Measurements from ENCODE around the gene ABCA4. TPM values are rescaled to one million over a fixed set of nuclear protein-coding genes. Genes with fewer than 3 reads are reported as not detected.

The ABCA4 gene
- total RNA-seq, 1 experiment from 2014 or later = 0.22 TPM

GRCh38 chr1:94099303-94099702, 21.6 kb downstream of the ABCA4 start:
- ChIA-PET POLR2A (no interaction called here), RAD21 (ENCODE audit: low non-redundant PET in 1 of 2, low total read pairs in 2 of 2, uncharacterized antibody in 2 of 2, unreplicated experiment in 2 of 2) (no interaction called here), CTCF (no interaction called here)
- no peak overlapping the region for H2AFZ ChIP-seq (ENCODE audit: low read depth, low read length, poor library complexity, severe bottlenecking)
- TF ChIP-seq JUND (IDR thresholded peaks at IDR 0.05) = no peak
- TF ChIP-seq, protein P1, sequence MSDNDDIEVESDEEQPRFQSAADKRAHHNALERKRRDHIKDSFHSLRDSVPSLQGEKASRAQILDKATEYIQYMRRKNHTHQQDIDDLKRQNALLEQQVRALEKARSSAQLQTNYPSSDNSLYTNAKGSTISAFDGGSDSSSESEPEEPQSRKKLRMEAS (IDR thresholded peaks at IDR 0.05) = no peak
- no peak for TF ChIP-seq ZNF274 (IDR thresholded peaks at IDR 0.05; ENCODE audit: low read depth, low read length)
- TF ChIP-seq FOSL1 (IDR thresholded peaks at IDR 0.05; ENCODE audit: low read depth) = no peak
- TF ChIP-seq, protein P2, sequence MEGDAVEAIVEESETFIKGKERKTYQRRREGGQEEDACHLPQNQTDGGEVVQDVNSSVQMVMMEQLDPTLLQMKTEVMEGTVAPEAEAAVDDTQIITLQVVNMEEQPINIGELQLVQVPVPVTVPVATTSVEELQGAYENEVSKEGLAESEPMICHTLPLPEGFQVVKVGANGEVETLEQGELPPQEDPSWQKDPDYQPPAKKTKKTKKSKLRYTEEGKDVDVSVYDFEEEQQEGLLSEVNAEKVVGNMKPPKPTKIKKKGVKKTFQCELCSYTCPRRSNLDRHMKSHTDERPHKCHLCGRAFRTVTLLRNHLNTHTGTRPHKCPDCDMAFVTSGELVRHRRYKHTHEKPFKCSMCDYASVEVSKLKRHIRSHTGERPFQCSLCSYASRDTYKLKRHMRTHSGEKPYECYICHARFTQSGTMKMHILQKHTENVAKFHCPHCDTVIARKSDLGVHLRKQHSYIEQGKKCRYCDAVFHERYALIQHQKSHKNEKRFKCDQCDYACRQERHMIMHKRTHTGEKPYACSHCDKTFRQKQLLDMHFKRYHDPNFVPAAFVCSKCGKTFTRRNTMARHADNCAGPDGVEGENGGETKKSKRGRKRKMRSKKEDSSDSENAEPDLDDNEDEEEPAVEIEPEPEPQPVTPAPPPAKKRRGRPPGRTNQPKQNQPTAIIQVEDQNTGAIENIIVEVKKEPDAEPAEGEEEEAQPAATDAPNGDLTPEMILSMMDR (IDR thresholded peaks at IDR 0.05 in 2 of 3, conservative IDR thresholded peaks at IDR 0.05 in 1 of 3; ENCODE audit: borderline replicate concordance in 1 of 3, insufficient read depth in 1 of 3, low read depth in 2 of 3, low read length in 2 of 3) = no peak
- TF ChIP-seq, protein P3, sequence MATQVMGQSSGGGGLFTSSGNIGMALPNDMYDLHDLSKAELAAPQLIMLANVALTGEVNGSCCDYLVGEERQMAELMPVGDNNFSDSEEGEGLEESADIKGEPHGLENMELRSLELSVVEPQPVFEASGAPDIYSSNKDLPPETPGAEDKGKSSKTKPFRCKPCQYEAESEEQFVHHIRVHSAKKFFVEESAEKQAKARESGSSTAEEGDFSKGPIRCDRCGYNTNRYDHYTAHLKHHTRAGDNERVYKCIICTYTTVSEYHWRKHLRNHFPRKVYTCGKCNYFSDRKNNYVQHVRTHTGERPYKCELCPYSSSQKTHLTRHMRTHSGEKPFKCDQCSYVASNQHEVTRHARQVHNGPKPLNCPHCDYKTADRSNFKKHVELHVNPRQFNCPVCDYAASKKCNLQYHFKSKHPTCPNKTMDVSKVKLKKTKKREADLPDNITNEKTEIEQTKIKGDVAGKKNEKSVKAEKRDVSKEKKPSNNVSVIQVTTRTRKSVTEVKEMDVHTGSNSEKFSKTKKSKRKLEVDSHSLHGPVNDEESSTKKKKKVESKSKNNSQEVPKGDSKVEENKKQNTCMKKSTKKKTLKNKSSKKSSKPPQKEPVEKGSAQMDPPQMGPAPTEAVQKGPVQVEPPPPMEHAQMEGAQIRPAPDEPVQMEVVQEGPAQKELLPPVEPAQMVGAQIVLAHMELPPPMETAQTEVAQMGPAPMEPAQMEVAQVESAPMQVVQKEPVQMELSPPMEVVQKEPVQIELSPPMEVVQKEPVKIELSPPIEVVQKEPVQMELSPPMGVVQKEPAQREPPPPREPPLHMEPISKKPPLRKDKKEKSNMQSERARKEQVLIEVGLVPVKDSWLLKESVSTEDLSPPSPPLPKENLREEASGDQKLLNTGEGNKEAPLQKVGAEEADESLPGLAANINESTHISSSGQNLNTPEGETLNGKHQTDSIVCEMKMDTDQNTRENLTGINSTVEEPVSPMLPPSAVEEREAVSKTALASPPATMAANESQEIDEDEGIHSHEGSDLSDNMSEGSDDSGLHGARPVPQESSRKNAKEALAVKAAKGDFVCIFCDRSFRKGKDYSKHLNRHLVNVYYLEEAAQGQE (IDR thresholded peaks at IDR 0.05; ENCODE audit: low read depth) = no peak
- no peak for TF ChIP-seq POLR2A (IDR thresholded peaks at IDR 0.05; ENCODE audit: borderline replicate concordance, extremely low read depth, insufficient read depth, insufficient read length)
- TF ChIP-seq, protein P4, sequence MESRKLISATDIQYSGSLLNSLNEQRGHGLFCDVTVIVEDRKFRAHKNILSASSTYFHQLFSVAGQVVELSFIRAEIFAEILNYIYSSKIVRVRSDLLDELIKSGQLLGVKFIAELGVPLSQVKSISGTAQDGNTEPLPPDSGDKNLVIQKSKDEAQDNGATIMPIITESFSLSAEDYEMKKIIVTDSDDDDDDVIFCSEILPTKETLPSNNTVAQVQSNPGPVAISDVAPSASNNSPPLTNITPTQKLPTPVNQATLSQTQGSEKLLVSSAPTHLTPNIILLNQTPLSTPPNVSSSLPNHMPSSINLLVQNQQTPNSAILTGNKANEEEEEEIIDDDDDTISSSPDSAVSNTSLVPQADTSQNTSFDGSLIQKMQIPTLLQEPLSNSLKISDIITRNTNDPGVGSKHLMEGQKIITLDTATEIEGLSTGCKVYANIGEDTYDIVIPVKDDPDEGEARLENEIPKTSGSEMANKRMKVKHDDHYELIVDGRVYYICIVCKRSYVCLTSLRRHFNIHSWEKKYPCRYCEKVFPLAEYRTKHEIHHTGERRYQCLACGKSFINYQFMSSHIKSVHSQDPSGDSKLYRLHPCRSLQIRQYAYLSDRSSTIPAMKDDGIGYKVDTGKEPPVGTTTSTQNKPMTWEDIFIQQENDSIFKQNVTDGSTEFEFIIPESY (IDR thresholded peaks at IDR 0.05; ENCODE audit: extremely low read depth, insufficient replicate concordance, low read length) = no peak
- no peak for TF ChIP-seq SRF (IDR thresholded peaks at IDR 0.05; ENCODE audit: low read depth)
- no peak for TF ChIP-seq TCF7L2 (IDR thresholded peaks at IDR 0.05; ENCODE audit: borderline replicate concordance, extremely low read depth, insufficient read depth, insufficient read length)
- TF ChIP-seq CBX3 (IDR thresholded peaks at IDR 0.05; ENCODE audit: low read depth) = no peak
- TF ChIP-seq EZH2phosphoT487 (IDR thresholded peaks at IDR 0.05; ENCODE audit: borderline replicate concordance) = no peak
- no peak overlapping the region for H3K4me2 ChIP-seq (ENCODE audit: low read length)
- DNase-seq (ENCODE audit: low read depth, low spot score) (no peak), ATAC-seq (no peak)
- no peaks in the 10 kb centered on the region for H4K20me1 ChIP-seq (ENCODE audit: insufficient read depth)
- BruUV-seq (replicated peaks) = no TSS peak
- H3K79me2 ChIP-seq (ENCODE audit: insufficient read depth, low read length) = no peaks in the 10 kb centered on the region
- H3K9ac ChIP-seq (ENCODE audit: low read length) = no peak overlapping the region
- H3K36me3 ChIP-seq (ENCODE audit: control insufficient read depth in 1 of 2, insufficient read depth in 2 of 2, low read length in 2 of 2) = no peaks in the 10 kb centered on the region
- H3K9me3 ChIP-seq (ENCODE audit: control insufficient read depth in 1 of 2, insufficient read depth in 1 of 2, low read depth in 1 of 2, low read length in 2 of 2) = no peaks in the 10 kb centered on the region
- intact Hi-C loops (cut with micrococcal nuclease) = no loop called here
- H3K27ac ChIP-seq (ENCODE audit: low read depth, low read length) = no peak overlapping the region
- peaks cover 2 to 8% of the 10 kb centered on the region in 2 experiments; a peak in 3 of 4 replicates for H3K4me1 ChIP-seq (ENCODE audit: control insufficient read depth in 1 of 2, insufficient read depth in 2 of 2, low read length in 2 of 2)
- H3K4me3 ChIP-seq (replicated peaks in 1 of 2; ENCODE audit: low read depth in 1 of 2, low read length in 2 of 2) = no peak overlapping the region
- H3K27me3 ChIP-seq (ENCODE audit: insufficient read depth, low read length) = no peaks in the 10 kb centered on the region
- H3K9me2 ChIP-seq (ENCODE audit: insufficient read depth) = no peaks in the 10 kb centered on the region
